C4-2B (cell line): ENCODE measurements around the gene FXYD1.

ENCODE experiments used
- H3K27ac ChIP-seq: fragments of 450-650 bp; 2 replicates; pipeline ENCODE4 v1.5.1; 2017
- ZFX ChIP-seq: fragments of 450-650 bp; IDR thresholded peaks from 2 replicates; pipeline ENCODE4 v1.6.1; 2017
- TF ChIP-seq, protein P1 (sequence below): fragments of 450-650 bp; conservative IDR thresholded peaks from 2 replicates; pipeline ENCODE4 v1.5.1; 2017; ENCODE audit warnings: mild to moderate bottlenecking

The FXYD1 gene

DNA sequence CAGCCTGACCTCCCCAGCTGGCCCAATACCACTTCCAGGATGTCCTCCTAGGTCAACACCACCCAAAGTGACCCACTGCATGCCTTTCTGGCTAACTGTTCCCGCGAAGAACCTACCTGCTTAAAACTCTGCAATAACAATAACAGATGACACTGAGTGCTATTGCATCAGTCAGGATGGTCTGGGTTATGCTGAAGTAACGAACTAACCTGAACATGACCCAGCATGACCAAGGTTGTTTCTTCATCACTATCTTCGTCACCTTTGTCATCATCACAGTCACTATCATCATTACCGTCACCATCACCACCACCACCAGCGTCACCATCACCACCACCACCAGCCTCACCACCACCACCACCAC lies 33.6 kb upstream of the FXYD1 start:
- no peak overlapping the region for H3K27ac ChIP-seq
- TF ChIP-seq ZFX = no peak
- TF ChIP-seq, protein P1, sequence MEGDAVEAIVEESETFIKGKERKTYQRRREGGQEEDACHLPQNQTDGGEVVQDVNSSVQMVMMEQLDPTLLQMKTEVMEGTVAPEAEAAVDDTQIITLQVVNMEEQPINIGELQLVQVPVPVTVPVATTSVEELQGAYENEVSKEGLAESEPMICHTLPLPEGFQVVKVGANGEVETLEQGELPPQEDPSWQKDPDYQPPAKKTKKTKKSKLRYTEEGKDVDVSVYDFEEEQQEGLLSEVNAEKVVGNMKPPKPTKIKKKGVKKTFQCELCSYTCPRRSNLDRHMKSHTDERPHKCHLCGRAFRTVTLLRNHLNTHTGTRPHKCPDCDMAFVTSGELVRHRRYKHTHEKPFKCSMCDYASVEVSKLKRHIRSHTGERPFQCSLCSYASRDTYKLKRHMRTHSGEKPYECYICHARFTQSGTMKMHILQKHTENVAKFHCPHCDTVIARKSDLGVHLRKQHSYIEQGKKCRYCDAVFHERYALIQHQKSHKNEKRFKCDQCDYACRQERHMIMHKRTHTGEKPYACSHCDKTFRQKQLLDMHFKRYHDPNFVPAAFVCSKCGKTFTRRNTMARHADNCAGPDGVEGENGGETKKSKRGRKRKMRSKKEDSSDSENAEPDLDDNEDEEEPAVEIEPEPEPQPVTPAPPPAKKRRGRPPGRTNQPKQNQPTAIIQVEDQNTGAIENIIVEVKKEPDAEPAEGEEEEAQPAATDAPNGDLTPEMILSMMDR = no peak

GRCh38 chr19:35105411-35106290 lies 33.0 kb upstream of the FXYD1 start:
- TF ChIP-seq, protein P1 = no peak
- TF ChIP-seq ZFX = no peak
- H3K27ac ChIP-seq = no peak overlapping the region

GRCh38 chr19:35106291-35106583 lies 32.4 kb upstream of the FXYD1 start:
- no peak overlapping the region for H3K27ac ChIP-seq
- TF ChIP-seq, protein P1 = no peak
- TF ChIP-seq ZFX = no peak

- no peak overlapping the region for H3K27ac ChIP-seq
- TF ChIP-seq, protein P1 = no peak
- no peak for TF ChIP-seq ZFX
These were observed 31.6 kb upstream of the FXYD1 start for GRCh38 chr19:35106898-35107541.

GRCh38 chr19:35107545-35107944 lies 31.1 kb upstream of the FXYD1 start:
- no peak overlapping the region for H3K27ac ChIP-seq
- TF ChIP-seq ZFX = no peak
- TF ChIP-seq, protein P1 = no peak

GRCh38 chr19:35108730-35109129 lies 29.9 kb upstream of the FXYD1 start:
- H3K27ac ChIP-seq = no peak overlapping the region
- no peak for TF ChIP-seq ZFX
- TF ChIP-seq, protein P1 = no peak

DNA sequence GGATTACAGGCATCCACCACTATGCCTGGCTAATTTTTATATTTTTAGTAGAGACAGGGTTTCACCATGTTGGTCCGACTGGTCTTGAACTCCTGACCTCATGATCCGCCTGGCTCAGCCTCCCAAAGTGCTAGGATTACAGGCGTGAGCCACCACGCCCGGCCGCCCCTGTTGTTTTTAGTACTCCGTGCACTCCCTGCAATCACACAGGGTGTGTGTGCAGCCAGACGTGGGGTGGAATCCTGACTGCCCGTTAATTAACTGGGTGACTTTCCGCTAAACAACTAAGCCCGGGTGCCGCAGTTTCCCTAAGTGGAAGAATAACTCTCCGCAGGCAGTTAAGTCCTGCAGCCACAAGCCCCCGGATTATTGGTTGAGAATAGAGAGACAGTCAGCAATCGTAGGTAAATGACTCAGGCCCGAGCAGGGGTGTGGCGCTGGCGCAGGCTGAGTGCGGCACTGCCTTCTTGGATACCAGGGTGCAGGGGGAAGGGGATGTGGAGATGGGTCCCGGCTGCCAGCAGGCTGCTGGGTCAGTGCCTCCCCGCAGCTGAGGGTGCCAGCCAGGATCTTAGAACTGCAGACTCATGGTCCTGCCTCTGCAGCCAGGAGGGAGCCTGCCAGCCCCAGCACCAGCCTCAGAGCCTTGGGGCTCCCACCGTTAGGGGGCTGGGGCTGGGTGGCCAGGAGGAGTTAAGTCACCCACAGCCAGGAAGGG lies 29.1 kb upstream of the FXYD1 start:
- no peak overlapping the region for H3K27ac ChIP-seq
- TF ChIP-seq, protein P1 = no peak
- no peak for TF ChIP-seq ZFX
